ENCODE results near the gene DEUP1.
"Not testable (repeated sequence)": the region's sequence is repeated elsewhere in the genome, so short reads cannot be mapped to it uniquely, and the experiment has no call there.

The DEUP1 gene

DNA sequence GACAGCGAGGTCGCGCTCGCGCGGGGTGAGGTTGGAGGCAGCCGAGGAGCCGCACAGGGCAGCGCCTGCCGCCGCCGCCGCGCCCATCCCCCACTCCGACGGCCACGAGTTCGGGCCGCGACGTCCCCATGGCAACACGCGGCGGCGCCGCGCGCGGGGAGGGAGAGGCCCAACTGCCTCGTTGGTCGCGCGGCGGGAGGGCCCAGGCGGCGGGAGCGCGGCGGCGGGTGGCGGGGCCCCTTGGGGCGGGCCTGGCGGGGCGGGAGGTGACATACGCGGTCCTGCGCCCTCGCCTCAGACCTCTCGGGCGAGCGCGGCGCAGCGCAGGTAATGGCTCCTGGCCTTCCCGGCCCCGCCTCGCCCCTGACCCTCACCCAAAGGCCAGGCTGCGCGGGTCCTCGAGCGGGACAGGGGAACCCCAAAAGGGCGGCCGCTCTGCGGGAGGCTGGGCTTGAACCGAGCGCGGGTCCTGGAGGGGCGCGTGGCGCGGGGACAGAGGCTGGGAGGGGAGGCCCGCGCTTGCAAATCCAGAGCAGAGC is at the start of gene DEUP1:
DEUP1 (plus strand) TSS at position 297 of the 539 bp plus-strand sequence. CDS start 1,518 bp downstream, outside the sequence.
- peak in 17 of 56 donors; percentile 0 to 49 (median 7) for DNase-seq

DNA sequence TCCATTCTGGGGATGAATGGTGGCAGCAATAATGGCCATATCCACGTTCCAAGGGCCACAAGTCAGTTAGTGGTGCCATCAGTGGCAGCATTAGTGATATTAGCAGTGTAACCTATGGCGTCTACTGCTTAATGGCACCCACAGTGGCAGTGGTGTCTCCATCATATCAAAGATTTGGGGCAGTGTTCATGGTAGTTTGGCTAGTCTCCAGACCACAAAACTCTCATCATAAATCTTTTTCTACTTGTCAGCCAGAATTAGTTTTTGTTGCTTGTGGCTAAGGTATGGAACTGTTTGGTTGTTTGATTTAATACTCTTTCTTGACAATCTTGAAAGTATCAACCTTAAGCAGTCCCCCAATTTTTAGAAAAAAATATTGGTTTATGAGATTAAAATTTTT is 45.1 kb upstream of the DEUP1 start:
- no peak for DNase-seq

DNA sequence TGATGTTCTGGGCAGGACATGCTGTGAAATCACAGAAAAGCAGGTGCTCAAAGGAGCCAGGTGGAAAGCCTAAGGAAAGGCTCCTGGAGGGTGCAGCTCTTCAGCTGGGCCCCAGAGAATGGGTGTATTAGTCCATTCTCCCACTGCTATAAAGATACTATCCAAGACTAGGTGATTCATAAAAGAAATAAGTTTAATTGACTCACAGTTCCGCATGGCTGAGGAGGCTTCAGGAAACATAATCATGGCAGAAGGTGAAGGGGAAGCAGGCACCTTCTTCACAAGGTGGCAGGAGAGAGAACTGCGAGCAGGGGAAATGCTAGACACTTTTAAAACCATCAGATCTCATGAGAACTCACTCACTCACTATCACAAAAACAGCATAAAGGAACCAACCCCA is 43.1 kb upstream of the DEUP1 start:
- no peak for DNase-seq

GRCh38 chr11:93288079-93288478 is 42.5 kb upstream of the DEUP1 start:
- DNase-seq = no peak

GRCh38 chr11:93288767-93289166 is 41.8 kb upstream of the DEUP1 start:
- DNase-seq = no peak

DNA sequence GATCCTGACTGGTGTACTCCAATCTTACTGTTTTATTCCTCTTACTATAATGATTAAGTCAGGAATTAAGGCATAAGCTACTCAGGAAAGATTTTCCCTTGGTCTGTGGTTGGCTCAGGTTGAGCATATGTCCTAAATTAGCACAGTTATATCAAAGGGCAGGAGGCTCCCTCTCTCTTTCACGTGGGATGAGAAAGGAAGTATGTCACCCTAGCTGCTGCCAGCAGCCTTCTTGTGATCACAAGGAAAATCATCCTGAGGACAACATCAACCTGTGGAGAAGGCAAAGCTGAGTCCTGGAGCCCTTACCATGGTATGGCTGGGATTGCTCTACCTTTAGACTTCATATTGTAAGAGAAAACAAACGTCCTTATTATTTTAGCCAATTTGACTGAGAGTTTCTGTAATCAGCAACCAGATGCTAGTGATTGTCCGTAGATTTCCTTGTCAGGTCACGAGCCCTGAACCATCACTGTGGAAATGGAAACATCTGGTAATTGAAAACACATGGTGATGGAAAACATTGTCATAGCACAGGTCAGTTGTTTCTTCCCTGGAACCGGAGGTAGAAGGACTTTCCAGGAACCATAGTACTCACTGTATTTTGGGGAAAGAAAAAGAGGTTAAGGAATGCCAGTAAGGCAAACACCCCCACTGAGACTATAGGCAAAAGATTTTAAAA is 40.6 kb upstream of the DEUP1 start:
- DNase-seq = no peak

GRCh38 chr11:93291110-93291509 is 39.4 kb upstream of the DEUP1 start:
- DNase-seq = no peak

GRCh38 chr11:93291898-93292297 is 38.6 kb upstream of the DEUP1 start:
- no peak for DNase-seq

DNA sequence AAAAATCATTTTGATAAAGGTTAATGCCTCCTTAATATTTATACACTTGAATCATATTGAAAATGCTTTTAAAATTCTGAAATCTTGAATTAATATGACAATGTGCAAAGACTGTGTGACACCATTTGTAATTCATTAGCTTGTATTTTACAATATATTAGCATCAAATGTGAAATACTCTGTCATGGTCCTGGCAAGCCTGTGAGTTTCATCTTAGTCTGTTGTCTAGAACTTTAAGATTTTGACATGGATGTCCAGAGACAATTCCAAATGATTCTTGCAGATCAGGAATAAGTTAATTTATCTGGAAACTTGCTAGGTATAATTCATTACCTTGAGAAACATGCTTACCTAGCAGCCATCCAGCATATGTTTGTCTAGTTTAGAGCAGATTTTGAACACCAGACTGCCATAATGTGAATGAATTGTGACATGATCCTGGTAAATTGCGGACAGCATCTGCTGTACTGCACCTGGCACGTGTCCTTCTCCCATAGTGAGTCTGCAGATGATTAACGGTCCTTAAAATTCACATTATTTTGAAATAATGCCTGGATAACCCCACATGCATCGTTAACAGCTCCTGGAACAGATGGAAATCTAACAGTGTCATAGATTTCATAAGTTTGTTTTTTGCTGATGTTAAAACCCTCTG is 34.5 kb upstream of the DEUP1 start:
- no peak for DNase-seq

DNA sequence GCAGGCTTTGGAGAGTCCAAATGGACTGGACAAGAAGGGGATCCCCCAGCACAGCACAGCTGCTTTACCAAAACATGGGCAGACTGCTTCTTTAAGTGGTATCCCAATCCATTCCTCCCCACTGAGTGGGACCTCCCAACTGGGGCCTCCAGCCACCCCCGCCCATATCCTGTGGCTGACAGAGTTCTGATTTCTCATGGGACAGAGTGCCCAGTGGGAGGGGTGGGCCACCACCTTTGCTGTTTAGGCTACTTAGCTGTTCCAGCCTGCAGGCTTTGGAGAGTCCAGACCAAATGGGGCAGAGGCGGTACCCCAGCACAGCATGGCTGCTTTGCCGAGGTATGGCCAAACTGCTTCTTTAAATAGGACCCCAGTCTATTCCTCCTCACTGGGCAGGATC is 26.9 kb upstream of the DEUP1 start:
- DNase-seq = no peak

DNA sequence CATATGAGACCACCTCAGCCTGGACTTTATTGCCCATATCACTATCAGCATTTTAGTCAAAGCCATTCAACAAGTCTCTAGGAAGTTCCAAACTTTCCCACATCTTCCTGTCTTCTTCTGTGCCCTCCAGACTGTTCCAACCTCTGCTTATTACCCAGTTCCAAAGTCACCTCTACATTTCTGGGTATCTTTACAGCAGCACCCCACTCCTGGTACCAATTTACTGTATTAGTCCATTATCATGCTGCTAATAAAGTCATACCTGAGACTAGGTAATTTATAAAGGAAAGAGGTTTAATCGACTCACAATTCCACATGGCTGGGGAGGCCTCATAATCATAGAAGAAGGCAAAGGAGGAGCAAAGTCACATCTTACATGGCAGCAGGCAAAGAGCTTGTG is 16.1 kb upstream of the DEUP1 start:
- DNase-seq = not testable (repeated sequence)

DNA sequence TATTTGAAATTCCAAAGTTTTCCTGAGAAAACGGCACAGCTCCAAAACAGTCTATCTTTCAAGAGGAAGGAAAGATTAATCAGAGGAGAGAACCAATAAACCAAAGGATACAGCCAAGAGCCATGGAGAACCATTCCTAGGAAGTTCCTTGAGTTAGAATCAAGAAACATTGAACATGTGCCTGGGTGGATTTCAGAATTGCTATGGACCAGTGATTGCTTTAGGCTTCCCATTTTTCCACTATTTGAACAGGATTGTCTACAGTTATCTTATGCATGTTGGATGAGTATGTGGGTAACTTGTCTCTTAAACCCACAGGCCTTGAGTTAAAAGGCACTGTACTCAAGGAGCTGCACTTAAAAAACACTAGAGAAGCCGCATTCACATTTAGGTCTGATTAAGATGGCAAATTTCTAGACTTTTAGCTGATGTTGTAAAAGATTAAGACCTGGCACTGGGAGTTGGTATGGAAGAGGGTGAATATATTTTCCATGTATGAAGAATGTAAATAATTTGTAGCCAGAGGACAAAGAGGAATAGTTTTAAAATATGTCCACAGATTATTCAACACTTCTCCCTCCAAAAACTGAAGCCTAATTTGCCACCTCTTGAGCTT is 11.2 kb upstream of the DEUP1 start:
- DNase-seq = no peak

DNA sequence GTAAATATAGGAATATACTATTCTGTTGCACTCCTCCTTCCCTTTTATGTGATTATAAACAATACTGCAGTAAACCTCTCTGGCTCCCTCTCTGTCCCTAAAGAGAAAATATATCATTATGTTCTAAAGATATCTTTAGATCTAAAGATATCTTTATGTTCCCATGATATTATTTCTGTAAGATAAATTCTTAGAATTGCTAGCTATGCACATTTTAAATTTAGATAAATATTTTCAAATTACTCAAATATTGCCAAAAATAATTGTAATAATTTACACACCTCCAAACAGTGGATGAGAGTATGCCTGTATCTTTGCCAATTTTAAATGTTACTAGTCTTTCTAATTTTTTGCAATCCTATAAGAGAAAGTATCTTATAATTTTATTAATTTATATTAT is 10.3 kb upstream of the DEUP1 start:
- no peak for DNase-seq

- DNase-seq = no peak
Measured at GRCh38 chr11:93322207-93322606, 8.3 kb upstream of the DEUP1 start.

GRCh38 chr11:93323747-93324146 is 6.8 kb upstream of the DEUP1 start:
- no peak for DNase-seq

DNA sequence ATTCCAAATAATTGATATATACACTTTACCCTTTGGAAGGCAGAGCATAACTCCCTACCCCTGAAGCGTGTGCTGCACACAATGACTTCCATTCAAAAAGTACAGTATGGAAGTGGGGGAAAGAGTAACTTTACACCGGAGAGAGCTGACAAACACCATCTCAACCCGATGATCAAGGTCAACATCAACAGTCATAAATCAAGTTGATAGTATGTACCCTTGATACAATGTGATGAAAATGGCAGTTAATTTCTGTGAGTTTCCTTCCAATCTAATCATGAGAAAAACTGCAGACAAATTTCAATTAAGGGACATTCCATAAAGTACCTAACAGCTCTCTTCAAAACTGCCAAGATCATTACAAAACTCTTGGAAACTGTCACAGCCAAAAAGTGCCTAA is 6.0 kb upstream of the DEUP1 start:
- no peak for DNase-seq

DNA sequence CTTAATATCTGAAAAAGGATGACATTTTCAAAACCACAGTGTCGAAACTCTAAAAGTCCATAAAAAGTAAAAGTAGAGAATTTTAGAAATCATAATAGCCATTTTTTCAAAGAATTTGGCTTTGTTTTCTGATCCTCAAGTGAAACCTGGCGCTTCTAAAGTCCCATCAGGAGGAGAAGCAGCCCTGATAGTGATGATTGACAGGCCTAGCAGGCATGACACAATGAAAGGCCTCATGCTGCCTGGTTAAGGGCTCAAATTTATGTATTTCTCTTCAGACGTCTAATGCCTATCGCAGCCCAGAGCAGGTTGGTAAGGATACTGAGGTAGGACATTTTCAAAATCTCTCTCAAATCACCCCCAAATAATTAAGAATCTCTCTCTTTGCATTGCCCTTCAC is 3.9 kb upstream of the DEUP1 start:
- no peak for DNase-seq

GRCh38 chr11:93329936-93330445 is 551 bp upstream of the DEUP1 start:
- peak in 3 of 56 donors; percentile 0 to 8 (median 5) for DNase-seq

DNA sequence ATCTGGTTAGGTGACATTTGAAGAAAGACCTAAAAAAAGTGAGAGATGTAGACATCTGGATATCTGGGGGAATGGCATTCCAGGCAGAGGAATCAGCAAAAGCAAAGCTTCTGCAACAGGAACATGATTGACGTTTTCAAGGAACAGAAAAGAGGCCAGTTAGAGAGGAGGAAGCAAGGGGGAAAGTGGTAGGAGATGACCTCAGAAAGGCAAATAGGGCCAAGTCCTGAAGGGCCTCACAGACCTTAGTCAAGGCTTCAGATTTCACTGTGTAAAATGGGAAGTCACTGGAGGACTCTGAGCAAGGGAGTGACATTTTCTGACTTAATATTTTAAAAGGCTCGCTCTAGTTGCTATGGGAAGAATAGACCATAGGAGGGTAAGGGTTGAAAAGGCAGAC is 9.7 kb downstream of the DEUP1 start:
- DNase-seq = no peak

- DNase-seq = no peak
Measured at GRCh38 chr11:93344855-93345333, 14.4 kb downstream of the DEUP1 start.

- no peak for DNase-seq
Measured at GRCh38 chr11:93348930-93349329, 18.4 kb downstream of the DEUP1 start.

DNA sequence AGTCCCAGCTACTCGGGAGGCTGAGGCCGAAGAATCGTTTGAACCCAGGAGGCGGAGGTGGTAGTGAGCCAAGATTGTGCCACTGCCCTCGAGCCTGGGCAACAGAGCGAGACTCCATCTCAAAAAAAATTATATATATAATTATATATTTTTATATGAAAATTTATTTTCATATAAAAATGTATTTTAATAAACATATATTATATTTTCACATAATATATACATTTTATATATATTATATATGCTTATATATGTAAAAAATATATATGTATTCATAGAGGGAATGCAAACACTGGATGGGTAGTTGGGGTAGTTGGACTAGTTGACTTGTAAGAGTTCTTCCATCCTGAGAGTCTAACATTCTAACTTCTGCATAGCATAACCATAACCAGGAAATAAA is 20.3 kb downstream of the DEUP1 start:
- DNase-seq = no peak
